HG03558 (cell line): ENCODE measurements around the gene ZBTB16.

Experiments used
- ATAC-seq: cut with Tn5 transposase; IDR thresholded peaks from one replicate; pipeline ENCODE4 v1.9.1; 2021; ENCODE audit warnings: moderate number of reproducible peaks; ENCODE audit not compliant: unreplicated experiment; ENCODE audit errors: extremely low read depth

ZBTB16 gene

DNA sequence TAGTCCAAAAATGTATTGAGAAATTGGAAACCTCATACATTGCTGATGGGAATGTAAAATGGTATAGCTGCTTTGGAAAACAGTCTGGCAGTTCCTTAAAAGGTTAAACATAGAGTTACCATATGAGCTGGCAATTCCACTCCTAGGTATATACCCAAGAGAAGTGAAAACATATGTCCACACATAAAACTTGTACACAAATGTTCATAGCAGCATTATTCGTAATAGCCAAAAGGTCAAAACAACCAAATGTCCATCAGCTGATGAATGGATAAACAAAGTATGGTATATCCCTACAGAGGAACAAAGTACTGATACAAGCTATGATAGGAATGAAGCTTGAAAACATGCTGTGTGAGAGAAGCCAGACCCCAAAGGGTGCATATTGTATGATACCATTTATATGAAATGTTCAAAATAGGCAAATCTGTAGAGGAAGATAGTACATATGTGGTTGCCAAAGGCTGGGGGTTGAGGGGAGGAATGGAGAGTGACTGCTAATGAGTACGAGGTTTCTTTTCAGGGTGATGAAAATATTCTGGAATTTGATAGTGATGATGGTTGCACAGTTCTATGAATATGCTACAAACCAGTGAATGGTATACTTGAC, 85.8 kb downstream of the ZBTB16 start:
- ATAC-seq, result no peak

GRCh38 chr11:114147375-114148012, 88.0 kb downstream of the ZBTB16 start:
- ATAC-seq, result no peak

DNA sequence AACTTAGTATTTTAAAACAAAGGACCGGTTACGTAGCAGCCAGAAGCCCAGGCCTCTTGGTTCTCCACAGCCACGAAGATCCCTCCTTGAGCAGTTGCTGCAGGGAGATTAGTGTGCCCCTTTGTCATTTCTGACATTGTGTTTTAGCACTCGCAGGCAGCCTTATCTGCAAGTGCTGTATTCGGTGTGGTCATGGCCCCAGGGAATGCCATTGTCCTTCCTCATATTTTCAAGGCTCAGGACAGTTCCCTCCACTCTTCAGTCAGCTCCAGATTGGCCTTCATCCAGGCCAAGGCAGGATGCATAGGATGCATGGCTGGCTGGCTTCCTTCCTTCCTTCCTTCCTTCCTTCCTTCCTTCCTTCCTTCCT, 88.5 kb downstream of the ZBTB16 start:
- no peak for ATAC-seq

DNA sequence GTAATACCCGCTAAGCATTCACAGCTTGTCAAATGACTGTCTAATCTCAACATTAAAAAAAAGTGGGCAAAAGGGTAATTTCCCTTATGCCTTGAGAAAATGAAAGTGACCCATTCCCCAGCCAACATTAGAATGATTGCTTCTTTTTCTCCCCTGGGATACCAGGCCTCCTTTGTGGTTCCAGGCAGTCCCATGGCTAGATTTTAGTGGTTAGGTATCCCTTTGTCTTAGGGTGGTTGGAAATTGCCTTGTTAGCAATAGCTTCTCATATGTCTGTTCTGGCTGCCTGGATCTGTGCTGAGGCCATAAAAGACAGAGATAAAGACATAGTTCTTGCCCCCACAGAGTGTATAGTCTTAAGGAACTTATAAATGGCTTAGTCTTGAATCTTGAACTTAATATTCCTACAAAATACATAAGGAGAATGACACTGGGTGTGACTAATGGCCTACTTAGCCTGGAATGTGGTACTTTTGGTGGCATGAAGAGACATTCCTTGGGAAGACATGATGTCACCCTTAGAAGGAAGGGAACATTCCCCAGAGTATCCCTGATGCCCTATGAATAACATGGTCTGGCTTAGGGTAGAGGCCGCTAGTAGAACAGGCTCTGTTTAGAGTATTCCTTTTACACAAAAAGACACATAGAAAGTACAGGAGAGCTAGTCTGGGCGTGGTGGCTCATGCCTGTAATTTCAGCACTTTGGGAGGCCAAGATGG, 90.3 kb downstream of the ZBTB16 start:
- no peak for ATAC-seq

GRCh38 chr11:114150671-114151070, 91.2 kb downstream of the ZBTB16 start:
- ATAC-seq, result no peak

DNA sequence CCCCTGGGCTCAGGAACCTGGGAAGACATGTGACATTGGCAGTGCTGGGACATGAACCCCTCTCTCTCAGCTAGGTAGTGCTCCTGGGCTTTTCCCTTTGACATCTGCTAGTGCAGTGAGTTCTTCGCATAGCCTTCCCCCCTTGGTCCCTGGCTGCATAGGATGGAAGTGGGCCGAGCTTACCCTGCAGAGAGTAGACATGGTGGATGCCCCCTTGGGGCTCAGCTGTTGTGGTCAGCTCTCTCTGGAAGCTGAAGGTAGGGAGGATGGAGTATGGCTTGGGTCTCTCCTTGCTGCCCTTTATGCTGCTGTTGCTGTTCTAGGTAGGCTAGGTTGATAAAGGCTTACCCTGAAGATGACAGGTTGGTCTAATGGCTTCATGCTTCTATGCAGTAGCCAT, 92.1 kb downstream of the ZBTB16 start:
- ATAC-seq, result no peak

DNA sequence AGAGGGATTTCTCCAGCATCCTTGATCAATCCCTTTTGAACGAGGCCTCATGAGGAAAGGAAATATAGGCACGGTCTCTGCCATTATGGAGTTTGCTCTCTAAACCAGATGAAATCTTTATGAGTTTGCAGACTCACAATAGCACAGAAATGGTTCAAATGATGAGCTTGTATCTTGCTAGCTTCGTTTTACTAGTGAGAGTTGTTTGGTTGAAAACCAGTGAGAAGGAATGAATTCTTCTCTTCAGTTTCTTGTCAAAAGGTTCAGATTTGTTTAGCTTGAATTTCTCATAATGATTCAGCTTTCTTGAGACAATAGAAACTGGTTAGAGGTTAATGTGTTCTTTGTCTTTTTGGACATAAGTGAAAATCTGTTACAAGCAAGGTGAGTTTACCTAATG, 92.7 kb downstream of the ZBTB16 start:
- ATAC-seq, result no peak

GRCh38 chr11:114152785-114153184, 93.3 kb downstream of the ZBTB16 start:
- no peak for ATAC-seq

DNA sequence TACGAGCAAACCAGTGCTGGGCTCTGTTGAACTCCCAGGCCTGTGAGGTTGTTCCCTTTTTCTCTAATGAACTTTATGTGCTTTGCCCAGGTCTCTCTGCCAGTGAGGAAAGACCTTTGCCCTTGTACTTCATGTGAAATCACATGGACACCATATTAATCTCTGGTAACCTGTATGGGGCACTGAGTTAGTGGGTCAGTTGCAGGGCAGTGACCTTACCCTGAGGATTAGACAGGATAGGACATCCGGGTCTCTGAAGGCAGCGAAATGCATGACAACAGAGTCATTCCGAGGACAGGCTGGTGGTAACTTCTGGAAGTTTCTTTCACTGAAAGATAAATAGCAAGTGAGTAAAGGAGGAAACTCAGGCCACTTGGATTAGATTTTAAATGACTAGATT, 93.7 kb downstream of the ZBTB16 start:
- ATAC-seq, result no peak

- no peak for ATAC-seq
Measured at GRCh38 chr11:114154271-114155047, 94.9 kb downstream of the ZBTB16 start.

GRCh38 chr11:114155116-114155515, 95.6 kb downstream of the ZBTB16 start:
- ATAC-seq, result no peak

DNA sequence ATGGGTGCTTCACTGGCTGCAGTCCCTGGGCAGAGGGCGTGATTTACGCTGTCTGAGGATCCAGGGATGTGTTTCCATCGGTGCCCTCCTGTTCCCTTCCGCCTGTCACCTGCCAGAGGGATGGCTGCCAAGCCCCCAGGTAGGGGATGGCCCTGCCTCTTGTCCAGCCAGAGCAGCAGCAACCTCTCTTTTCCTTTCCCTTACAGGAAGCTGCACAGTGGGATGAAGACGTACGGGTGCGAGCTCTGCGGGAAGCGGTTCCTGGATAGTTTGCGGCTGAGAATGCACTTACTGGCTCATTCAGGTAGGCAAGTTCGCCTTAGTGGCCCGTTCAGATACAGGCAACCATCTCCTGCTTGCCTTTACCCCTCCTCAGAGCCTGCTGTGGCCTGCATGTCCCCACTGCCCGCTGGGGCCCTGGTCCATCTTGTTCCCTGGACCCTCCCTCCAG, 96.6 kb downstream of the ZBTB16 start:
- no peak for ATAC-seq

DNA sequence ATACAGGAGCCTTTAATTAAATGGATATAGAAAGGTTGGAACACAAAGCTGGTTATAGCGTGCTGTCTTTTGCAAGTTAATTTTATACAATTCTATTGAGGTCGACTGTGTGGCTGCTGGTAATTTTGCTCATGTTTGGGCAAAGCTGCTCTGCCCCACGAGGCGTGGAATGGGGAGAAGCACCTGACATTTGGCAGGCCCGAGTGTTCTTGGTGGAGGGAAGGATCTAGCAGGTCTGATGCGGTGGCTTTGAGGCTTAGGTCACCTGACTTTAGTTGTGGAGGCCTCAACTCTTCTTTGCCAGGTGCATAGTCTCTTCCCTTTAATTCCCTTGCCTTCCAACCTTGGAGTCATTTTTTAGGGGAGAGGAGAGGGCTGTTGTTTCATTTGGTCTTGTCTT, 97.3 kb downstream of the ZBTB16 start:
- ATAC-seq, result no peak

GRCh38 chr11:114157476-114158050, 98.1 kb downstream of the ZBTB16 start:
- ATAC-seq, result no peak

DNA sequence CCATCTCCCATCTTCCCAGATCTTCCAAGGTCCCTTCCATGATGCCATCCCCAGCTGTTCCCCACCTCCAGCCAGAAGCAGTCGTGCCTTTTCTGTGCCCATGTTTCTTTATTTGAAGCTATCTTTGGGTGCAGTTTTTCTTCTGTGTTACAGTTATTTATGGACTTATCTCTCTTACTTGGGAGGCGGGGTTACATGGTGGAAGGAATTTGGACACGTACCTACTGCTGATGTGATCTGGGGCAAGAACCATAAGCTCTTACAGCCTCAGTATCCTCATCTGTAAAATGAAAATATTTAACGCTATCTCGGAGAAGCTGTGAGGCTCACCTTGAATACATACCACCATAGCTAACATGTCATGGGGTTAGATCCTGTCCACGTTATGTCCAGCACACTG, 98.9 kb downstream of the ZBTB16 start:
- no peak for ATAC-seq

GRCh38 chr11:114158886-114159285, 99.4 kb downstream of the ZBTB16 start:
- no peak for ATAC-seq

DNA sequence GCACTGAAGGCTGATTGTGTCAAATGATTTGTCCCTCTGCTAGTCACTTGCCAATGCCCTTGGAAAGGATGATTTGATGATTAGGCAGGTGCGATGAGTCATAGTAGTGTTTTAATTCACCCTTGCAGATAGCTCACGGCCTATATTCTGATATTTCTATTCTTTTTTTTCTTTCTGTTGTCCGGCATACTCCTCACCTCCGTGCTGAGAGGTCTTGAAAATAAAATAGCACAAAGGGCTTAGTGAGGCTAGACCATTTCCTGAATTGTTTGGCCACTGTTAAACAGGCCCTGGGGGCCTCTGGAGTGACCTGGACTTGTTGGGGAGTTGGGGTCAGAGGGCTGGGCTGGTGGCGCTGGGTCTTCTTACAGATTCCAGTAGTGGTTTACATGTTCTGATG, 99.8 kb downstream of the ZBTB16 start:
- no peak for ATAC-seq

- ATAC-seq, result no peak
Measured at GRCh38 chr11:114159802-114160632, 100.5 kb downstream of the ZBTB16 start.

GRCh38 chr11:114160894-114161293, 101.4 kb downstream of the ZBTB16 start:
- ATAC-seq, result no peak
